LNCaP clone FGC (cell line): ENCODE data around the gene TBL1XR1.

Source experiments
- DNase-seq: peaks from one replicate; pipeline ENCODE4 v3.0.0-alpha.2; 2011; ENCODE audit warnings: low read depth
- H3K4me3 ChIP-seq: 2 replicates; pipeline ENCODE4 v1.5.1; 2011; ENCODE audit warnings: mild to moderate bottlenecking, low read depth, low read length, control low read depth
- TF ChIP-seq, protein P1 (sequence below): IDR thresholded peaks from 2 replicates; pipeline ENCODE4 v1.5.1; 2012; ENCODE audit warnings: mild to moderate bottlenecking; ENCODE audit not compliant: control insufficient read depth, insufficient read depth; ENCODE audit errors: extremely low read depth

The TBL1XR1 gene

DNA sequence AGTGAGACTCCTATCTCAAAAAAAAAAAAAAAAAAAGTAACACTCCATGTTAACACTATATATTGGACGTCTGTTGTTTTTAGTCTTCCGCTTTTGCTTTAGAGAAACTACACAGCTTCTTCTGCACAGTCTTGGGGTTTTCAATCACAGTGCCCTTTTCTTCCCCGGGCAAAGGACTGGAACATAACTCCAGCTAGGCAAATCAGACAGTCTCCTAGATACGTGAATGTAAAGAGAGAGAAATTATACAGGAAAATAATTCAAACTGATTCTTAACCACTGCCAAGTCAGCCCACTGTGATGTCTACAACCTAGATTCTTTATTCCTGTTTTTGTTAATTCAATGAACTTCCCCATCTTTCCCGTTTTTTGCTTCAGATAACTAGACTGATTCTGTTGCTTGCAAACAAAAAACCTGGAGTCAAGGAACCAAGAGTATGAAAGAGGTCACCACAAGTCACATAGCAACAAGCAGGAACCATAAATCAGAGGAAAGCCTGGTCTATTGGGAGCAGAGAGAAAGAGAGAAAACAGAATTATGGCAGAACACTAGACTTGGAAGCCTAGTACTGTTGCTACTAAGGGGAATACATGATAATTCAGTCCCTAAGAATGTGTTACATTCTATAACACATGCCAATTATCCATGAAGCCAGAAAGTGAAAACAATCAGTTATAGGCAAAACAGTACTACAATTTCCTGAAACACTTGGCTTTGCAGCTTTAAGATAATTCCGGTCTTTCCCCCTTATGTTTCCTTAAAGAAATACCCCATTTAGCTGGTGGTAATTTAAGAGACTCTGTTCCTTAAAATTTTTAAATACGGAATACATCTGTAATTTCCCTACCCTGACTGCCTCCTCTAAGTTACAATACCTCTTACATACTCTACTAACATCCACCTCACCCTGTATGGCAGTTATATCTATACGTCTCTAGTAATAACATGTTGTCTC lies 63.1 kb downstream of the TBL1XR1 start:
- H3K4me3 ChIP-seq: no peak overlapping the region
- DNase-seq: no peak
- TF ChIP-seq, protein P1, sequence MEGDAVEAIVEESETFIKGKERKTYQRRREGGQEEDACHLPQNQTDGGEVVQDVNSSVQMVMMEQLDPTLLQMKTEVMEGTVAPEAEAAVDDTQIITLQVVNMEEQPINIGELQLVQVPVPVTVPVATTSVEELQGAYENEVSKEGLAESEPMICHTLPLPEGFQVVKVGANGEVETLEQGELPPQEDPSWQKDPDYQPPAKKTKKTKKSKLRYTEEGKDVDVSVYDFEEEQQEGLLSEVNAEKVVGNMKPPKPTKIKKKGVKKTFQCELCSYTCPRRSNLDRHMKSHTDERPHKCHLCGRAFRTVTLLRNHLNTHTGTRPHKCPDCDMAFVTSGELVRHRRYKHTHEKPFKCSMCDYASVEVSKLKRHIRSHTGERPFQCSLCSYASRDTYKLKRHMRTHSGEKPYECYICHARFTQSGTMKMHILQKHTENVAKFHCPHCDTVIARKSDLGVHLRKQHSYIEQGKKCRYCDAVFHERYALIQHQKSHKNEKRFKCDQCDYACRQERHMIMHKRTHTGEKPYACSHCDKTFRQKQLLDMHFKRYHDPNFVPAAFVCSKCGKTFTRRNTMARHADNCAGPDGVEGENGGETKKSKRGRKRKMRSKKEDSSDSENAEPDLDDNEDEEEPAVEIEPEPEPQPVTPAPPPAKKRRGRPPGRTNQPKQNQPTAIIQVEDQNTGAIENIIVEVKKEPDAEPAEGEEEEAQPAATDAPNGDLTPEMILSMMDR: no peak

DNA sequence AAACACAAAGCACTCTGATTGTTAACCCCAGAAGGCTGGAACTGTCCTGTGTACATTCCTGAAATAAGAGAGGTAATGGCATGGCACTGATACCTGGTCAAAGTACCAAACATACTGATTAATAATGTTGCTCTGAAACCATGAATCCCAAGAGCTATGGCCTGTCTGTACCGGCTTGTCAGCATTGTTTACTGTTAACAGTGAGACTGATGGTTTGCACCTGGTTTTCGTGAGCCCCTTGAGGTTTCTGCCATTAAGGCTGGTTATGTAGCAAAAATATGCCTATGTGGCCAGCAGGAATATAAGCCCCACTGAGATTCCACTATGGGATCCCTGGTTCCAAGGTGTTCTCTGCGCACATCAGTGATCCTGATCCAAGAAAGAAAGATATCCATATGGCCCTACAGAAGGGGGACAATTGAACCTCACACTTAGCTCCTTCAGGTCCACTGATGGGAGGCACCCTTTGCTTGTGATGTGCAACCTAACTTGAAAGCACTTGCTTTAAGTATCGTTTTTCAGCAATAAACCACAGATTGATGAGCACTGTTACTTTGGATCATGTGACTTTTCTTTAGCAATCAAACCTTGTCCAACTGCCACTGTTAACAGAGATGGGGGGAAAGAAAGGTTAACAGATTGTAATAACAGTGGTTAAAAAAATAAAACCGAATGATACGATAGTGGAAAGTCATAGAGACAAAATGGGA lies 65.2 kb downstream of the TBL1XR1 start:
- TF ChIP-seq, protein P1: no peak
- DNase-seq: no peak
- H3K4me3 ChIP-seq: no peak overlapping the region

DNA sequence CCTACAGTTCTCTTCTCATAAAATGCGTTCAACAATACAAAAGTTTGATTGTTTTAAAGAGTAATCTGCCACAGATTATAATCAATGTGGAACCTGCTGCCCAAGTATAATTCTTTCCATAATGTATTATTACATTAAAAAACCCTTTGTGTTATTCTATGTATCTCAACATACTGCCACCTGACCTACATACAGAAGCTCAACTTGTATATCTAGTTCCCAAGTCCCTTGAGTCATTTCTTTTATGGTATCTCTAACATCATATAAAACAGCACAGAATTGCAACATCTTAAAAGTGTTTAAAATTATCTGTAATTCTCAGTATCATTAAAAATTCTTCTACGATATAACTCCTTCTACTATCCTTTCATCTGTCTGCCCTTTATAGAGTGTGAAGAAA lies 70.3 kb downstream of the TBL1XR1 start:
- no peak overlapping the region for H3K4me3 ChIP-seq
- TF ChIP-seq, protein P1: no peak
- no peak for DNase-seq

DNA sequence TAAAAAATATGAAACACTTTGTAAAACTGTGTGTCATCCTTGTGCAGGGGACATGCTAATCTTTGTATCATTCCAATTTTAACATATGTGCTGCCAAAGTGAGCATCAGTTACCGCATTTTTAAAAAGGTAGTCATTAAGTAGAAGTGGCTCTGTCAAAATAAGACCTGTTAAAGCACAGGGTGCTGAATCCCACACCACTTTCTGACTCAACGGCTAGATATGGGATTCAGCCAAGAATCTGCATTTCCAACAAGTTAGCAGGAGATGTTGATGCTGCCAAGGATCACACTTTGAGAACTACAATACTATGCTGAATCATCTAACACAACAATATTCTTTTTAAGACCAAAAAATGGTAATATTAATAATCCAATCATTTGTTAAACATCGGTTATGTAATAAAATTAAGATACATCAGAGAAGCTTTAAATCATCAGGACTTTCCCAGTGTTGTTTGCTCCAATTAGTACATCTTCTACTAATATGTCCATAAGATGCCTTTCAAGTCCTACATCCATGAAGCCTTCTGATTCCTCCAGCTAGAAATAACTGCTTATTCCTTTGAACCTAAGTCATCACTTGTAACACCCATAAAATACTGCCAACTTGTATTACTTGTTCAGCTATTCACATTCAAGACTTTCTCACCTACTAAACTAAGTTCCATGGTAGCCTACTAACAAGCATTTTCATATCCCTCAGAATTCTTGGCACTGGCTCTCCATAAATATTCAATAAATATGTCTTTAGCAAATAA lies 71.1 kb downstream of the TBL1XR1 start:
- DNase-seq: no peak
- TF ChIP-seq, protein P1: no peak
- H3K4me3 ChIP-seq: no peak overlapping the region

DNA sequence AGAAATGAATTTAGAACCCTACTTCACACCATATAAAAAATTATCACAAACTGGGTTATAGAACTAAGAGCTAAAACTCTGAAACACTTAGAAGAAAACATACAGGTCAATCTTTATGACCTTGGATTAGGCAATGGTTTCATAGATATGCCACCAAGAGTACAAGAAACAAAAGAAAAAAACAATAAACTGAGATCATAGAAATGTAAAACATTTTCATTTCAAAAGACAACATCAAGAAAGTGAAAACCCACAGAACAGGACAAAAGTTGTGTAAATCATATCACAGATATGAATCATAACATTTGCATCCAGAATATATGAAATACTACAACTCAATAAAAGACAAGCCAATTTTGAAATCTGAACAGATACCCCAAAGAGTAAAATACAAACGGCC lies 72.4 kb downstream of the TBL1XR1 start:
- TF ChIP-seq, protein P1: no peak
- no peak overlapping the region for H3K4me3 ChIP-seq
- no peak for DNase-seq

DNA sequence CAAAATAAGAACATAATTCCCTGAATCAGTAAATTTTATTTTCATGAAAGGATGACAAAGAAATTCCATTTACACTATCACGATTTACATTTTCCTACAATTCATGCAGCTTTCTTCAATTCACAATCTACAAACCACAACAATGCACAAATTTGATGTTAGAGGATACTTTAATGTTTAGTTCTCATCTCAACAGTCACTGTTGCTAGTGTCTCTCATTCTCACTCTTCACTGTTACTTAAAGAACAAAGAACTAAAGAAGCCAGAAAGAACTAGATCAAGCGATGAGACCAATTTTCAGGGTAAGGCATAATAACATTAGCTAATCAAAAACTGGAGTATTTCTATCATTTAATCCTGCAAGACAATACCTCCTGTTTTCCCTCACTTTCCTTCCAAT lies 73.5 kb downstream of the TBL1XR1 start:
- TF ChIP-seq, protein P1: no peak
- DNase-seq: no peak
- H3K4me3 ChIP-seq: no peak overlapping the region
